ENCODE data around the gene ALG14. TPM values are rescaled to one million over a fixed set of nuclear protein-coding genes. Genes with fewer than 3 reads are reported as not detected.
A peak's percentile ranks its signal among the peaks of the same experiment; 100 is the strongest.

Gene ALG14
- total RNA-seq, 1 donor from 2014 or later: 3.4 TPM

- no peaks in the 10 kb centered on the region for H3K9me3 ChIP-seq
- TF ChIP-seq CTCF (IDR thresholded peaks at IDR 0.05): no peak
- ATAC-seq (no peak), DNase-seq (no peak)
- no peak overlapping the region for H3K27ac ChIP-seq
- intact Hi-C loops (cut with DNase I): no loop called here
- no peaks in the 10 kb centered on the region for H3K36me3 ChIP-seq
- H3K4me3 ChIP-seq: no peak overlapping the region
- H3K27me3 ChIP-seq: no peaks in the 10 kb centered on the region
- peaks cover 13% of the 10 kb centered on the region for H3K4me1 ChIP-seq
These were observed 68.7 kb downstream of the ALG14 start for GRCh38 chr1:95004013-95004412.

- DNase-seq: no peak
- H3K27me3 ChIP-seq: no peaks in the 10 kb centered on the region
- H3K36me3 ChIP-seq: no peaks in the 10 kb centered on the region
- no peak overlapping the region for H3K4me3 ChIP-seq
- H3K9me3 ChIP-seq: no peaks in the 10 kb centered on the region
- ATAC-seq: peak; percentile 50
- H3K27ac ChIP-seq: no peak overlapping the region
- peaks cover 13% of the 10 kb centered on the region for H3K4me1 ChIP-seq
- no peak for TF ChIP-seq CTCF (IDR thresholded peaks at IDR 0.05)
- intact Hi-C loops (cut with DNase I): no loop called here
These were observed 69.4 kb downstream of the ALG14 start for GRCh38 chr1:95003433-95003738.

- ATAC-seq (peak; percentile 54), DNase-seq (no peak)
- Histone ChIP-seq H3K4me1 (peaks cover 13% of the 10 kb centered on the region), H3K9me3 (no peaks in the 10 kb centered on the region), H3K4me3 (no peak overlapping the region), H3K27ac (peak overlapping the region; percentile 53), H3K27me3 (no peaks in the 10 kb centered on the region), H3K36me3 (no peaks in the 10 kb centered on the region)
- TF ChIP-seq CTCF (IDR thresholded peaks at IDR 0.05): no peak
- intact Hi-C loops (cut with DNase I): no loop called here
These were observed 70.0 kb downstream of the ALG14 start for GRCh38 chr1:95002540-95003432.

GRCh38 chr1:95002164-95002539, 70.6 kb downstream of the ALG14 start:
- peaks cover 13% of the 10 kb centered on the region for H3K4me1 ChIP-seq
- H3K27me3 ChIP-seq: no peaks in the 10 kb centered on the region
- H3K4me3 ChIP-seq: no peak overlapping the region
- intact Hi-C loops (cut with DNase I): no loop called here
- ATAC-seq (no peak), DNase-seq (no peak)
- TF ChIP-seq CTCF (IDR thresholded peaks at IDR 0.05): no peak
- H3K27ac ChIP-seq: peak overlapping the region; percentile 53
- H3K36me3 ChIP-seq: no peaks in the 10 kb centered on the region
- no peaks in the 10 kb centered on the region for H3K9me3 ChIP-seq

- Histone ChIP-seq H3K27me3 (no peaks in the 10 kb centered on the region), H3K9me3 (no peaks in the 10 kb centered on the region), H3K4me1 (peaks cover 15% of the 10 kb centered on the region), H3K27ac (no peak overlapping the region), H3K36me3 (no peaks in the 10 kb centered on the region), H3K4me3 (no peak overlapping the region)
- no peak for TF ChIP-seq CTCF (IDR thresholded peaks at IDR 0.05)
- ATAC-seq: no peak
- intact Hi-C loops (cut with DNase I): no loop called here
- DNase-seq: no peak
These were observed 73.2 kb downstream of the ALG14 start for GRCh38 chr1:94999456-95000131.

All from upper lobe of right lung (tissue), 1 donor.